ENCODE data around the gene TUT1.
"Not testable (repeated sequence)": the region's sequence is repeated elsewhere in the genome, so short reads cannot be mapped to it uniquely, and the experiment has no call there.

The TUT1 gene

GRCh38 chr11:62603776-62604299, 12.5 kb upstream of the TUT1 start:
- no peak for DNase-seq

- no peak for DNase-seq
Observed at GRCh38 chr11:62603072-62603408, 11.7 kb upstream of the TUT1 start.

GRCh38 chr11:62602141-62603071, 11.1 kb upstream of the TUT1 start:
- peak; percentile 66 for DNase-seq

- DNase-seq: peak; percentile 100
Observed at GRCh38 chr11:62601372-62602140, 10.2 kb upstream of the TUT1 start, which contains the start of gene MTA2. MTA2 (minus strand) TSS chr11:62601865; CDS start chr11:62601450, 415 bp downstream.

- DNase-seq: peak; percentile 68
Observed at GRCh38 chr11:62601122-62601371, 9.7 kb upstream of the TUT1 start.

GRCh38 chr11:62600367-62601121, 9.2 kb upstream of the TUT1 start:
- no peak for DNase-seq

GRCh38 chr11:62599901-62600300, 8.6 kb upstream of the TUT1 start:
- peak; percentile 47 for DNase-seq

- peak; percentile 99 for DNase-seq
Observed at GRCh38 chr11:62599069-62599696, 7.9 kb upstream of the TUT1 start.

- DNase-seq: no peak
Observed at GRCh38 chr11:62595124-62595523, 3.8 kb upstream of the TUT1 start.

- DNase-seq: peak; percentile 83
Observed at GRCh38 chr11:62593434-62594044, 2.2 kb upstream of the TUT1 start.

- no peak for DNase-seq
Observed at GRCh38 chr11:62592989-62593421, 1.7 kb upstream of the TUT1 start.

- no peak for DNase-seq
Observed at GRCh38 chr11:62592146-62592815, 958 bp upstream of the TUT1 start.

GRCh38 chr11:62588966-62589637, 2.2 kb downstream of the TUT1 start:
- peak; percentile 47 for DNase-seq

GRCh38 chr11:62585356-62585755, 6.0 kb downstream of the TUT1 start:
- not testable (repeated sequence) for DNase-seq

- not testable (repeated sequence) for DNase-seq
Observed at GRCh38 chr11:62581735-62582134, 9.6 kb downstream of the TUT1 start.

GRCh38 chr11:62580959-62581715, 10.2 kb downstream of the TUT1 start:
- DNase-seq: no peak

- DNase-seq: no peak
Observed at GRCh38 chr11:62579252-62579651, 12.1 kb downstream of the TUT1 start.

GRCh38 chr11:62578541-62578940, 12.8 kb downstream of the TUT1 start:
- DNase-seq: no peak

- no peak for DNase-seq
Observed at GRCh38 chr11:62577046-62577714, 14.1 kb downstream of the TUT1 start.

- no peak for DNase-seq
Observed at GRCh38 chr11:62575837-62576236, 15.5 kb downstream of the TUT1 start.
